Measurements from ENCODE around the gene PIF1.
A peak's percentile ranks its signal among the peaks of the same experiment; 100 is the strongest.

Gene PIF1

DNA sequence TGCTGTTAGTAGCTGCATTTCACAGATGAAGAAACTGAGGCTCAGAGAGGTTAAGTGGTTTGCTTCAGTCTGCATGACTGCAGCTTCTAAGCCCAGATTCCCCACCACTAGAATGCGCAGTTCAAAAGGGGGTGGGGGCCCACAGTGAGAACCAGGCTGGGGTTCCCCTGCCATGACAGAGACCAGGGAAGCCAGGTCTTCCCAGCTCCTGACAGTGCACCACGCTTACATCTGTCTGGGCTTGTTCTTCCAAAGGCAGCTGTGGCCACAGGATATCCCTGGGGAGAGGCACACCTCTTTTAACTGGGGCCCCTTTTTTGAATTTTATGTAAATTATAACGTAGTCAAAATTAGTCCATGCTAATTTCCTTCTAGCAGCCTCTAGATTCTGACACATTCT is 21.6 kb upstream of the PIF1 start:
- WGBS = 91% methylated on average over 2 of the region's 3 CpGs
- Histone ChIP-seq H3K27ac (ENCODE audit: low read depth, low read length) (no peak overlapping the region), H3K4me1 (ENCODE audit: insufficient read depth, low read length) (peaks cover 32% of the 10 kb centered on the region), H3K9ac (ENCODE audit: low read depth, low read length) (no peak overlapping the region), H3K27me3 (ENCODE audit: insufficient read depth, low read length) (no peaks in the 10 kb centered on the region), H3K9me3 (ENCODE audit: insufficient read depth, low read depth, low read length) (no peaks in the 10 kb centered on the region), H3K4me3 (ENCODE audit: low read length) (no peak overlapping the region), H3K36me3 (ENCODE audit: insufficient read depth, low read length) (peaks cover 35% of the 10 kb centered on the region)

DNA sequence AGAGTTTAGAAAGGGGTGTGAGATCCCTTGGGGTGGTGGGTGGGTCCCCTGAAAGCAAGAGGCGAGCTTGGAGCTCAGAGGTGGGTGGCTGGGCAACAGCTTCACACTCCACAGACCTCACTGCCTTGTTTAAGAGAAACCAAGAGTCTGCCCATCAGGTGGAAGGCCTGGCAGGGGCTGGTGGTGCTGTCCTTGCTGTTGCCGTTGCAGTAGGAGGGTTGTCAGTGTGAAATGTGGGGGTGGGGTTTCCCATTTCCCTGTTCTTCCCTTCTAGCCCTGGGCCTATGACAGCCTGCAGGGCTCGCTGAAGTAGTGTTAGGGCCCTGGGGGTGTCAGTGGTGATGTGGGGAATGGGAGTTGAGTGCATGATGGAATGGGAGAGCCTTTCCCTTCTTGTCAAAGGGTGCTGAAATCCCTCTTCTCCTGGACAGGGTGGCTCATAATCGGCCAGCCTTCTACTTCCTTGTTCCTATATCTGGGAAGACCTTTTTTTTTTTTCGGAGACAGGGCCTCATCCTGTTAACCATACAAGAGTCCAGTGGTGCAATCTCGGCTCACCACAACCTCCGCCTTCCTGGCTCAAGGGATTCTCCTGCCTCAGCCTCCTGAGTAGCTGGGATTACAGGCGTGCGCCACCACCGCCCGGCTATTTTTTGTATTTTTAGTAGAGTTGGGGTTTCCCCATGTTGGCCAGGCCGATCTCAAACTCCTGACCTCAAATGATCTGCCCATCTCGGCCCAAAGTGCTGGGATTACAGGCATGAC is 20.6 kb upstream of the PIF1 start:
- H3K9me3 ChIP-seq (ENCODE audit: insufficient read depth, low read depth, low read length) = no peaks in the 10 kb centered on the region
- peaks cover 33% of the 10 kb centered on the region for H3K36me3 ChIP-seq (ENCODE audit: insufficient read depth, low read length)
- peaks cover 22% of the 10 kb centered on the region for H3K4me1 ChIP-seq (ENCODE audit: insufficient read depth, low read length)
- H3K9ac ChIP-seq (ENCODE audit: low read depth, low read length) = no peak overlapping the region
- no peak overlapping the region for H3K4me3 ChIP-seq (ENCODE audit: low read length)
- no peak overlapping the region for H3K27ac ChIP-seq (ENCODE audit: low read depth, low read length)
- 87% methylated on average over 13 of the region's 13 CpGs for WGBS
- H3K27me3 ChIP-seq (ENCODE audit: insufficient read depth, low read length) = no peaks in the 10 kb centered on the region

DNA sequence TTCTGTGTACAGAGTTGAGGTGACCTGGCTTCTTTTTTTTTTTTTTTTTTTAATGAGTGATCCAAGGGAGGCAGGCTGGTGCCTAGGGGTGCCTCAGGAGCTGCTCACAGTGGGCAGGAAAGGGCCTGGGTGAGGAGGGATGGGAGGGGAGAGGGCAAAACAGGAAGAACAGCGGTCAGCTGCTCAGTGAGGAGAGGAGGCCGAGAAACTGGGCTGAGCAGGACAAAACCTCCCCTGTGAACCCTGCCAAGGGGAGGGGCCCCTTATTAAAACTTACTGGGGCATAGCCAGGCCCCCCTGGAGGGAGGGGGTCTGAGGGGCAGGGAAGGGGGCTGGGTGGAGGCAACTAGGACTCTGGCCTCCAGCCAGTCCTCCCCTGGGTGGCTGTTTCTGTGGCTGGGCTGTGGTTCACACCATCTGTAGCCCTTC is 19.8 kb upstream of the PIF1 start:
- peaks cover 21% of the 10 kb centered on the region; the same call in 1 of the 2 replicates for H3K4me1 ChIP-seq (ENCODE audit: insufficient read depth, low read length)
- no peak overlapping the region for H3K4me3 ChIP-seq (ENCODE audit: low read length)
- no peak overlapping the region for H3K27ac ChIP-seq (ENCODE audit: low read depth, low read length)
- no peak overlapping the region for H3K9ac ChIP-seq (ENCODE audit: low read depth, low read length)
- no peaks in the 10 kb centered on the region for H3K9me3 ChIP-seq (ENCODE audit: insufficient read depth, low read depth, low read length)
- H3K27me3 ChIP-seq (ENCODE audit: insufficient read depth, low read length) = no peaks in the 10 kb centered on the region
- 72% methylated on average over 2 of the region's 2 CpGs for WGBS
- peaks cover 28% of the 10 kb centered on the region for H3K36me3 ChIP-seq (ENCODE audit: insufficient read depth, low read length)

DNA sequence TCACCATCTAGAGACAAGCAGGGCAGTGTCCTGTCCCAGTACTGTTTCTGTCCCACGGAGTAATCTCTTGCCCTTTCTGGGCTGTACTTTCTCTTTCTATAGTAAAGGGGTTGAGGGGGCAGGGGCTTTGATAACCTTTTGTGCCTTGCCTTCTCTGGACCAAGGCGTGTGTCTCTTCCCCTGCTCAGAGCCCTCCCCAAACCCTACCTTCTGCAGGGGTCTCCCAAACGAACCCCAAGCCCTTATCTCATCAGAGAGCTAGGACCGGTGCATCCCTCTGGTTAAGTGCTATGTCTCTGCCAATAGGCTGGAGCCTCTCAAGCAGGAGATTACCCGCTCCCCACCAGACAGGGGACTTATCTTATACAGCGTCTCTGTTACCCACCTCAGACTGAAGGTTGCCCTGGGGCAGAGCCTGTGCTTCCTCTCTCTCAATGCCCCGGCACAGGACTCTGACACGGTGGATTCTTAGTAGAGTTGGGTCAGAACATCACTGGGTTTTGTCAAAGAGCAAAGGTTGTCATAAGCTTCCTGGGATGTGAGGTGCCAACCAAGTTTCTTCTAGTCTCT is 19.2 kb upstream of the PIF1 start:
- no peak overlapping the region for H3K4me3 ChIP-seq (ENCODE audit: low read length)
- H3K4me1 ChIP-seq (ENCODE audit: insufficient read depth, low read length) = peaks cover 21% of the 10 kb centered on the region; the same call in 1 of the 2 replicates
- H3K36me3 ChIP-seq (ENCODE audit: insufficient read depth, low read length) = peaks cover 22% of the 10 kb centered on the region
- WGBS = 78% methylated on average over 7 of the region's 8 CpGs
- no peaks in the 10 kb centered on the region for H3K27me3 ChIP-seq (ENCODE audit: insufficient read depth, low read length)
- no peak overlapping the region for H3K9ac ChIP-seq (ENCODE audit: low read depth, low read length)
- H3K9me3 ChIP-seq (ENCODE audit: insufficient read depth, low read depth, low read length) = no peaks in the 10 kb centered on the region
- H3K27ac ChIP-seq (ENCODE audit: low read depth, low read length) = no peak overlapping the region

DNA sequence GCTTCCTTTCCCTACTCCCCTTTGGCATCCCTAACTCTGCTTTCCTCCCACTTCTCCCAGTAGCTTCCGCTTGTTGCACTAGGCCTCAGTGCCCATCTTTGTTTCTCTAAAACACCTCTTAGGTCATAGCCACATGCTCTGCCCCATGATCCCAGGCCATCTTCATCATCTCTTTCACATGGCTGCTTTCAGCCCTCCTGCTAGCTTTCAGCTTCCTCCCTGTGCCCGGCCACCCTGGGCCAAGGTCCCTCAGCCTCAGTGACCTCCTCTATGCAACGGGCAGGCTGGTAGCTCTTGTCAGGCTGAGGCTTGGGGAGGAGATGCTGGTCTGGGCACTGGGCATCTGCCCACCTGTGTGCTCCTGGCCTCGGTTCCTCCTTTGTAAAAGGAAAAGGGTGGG is 18.5 kb upstream of the PIF1 start:
- H3K27me3 ChIP-seq (ENCODE audit: insufficient read depth, low read length) = no peaks in the 10 kb centered on the region

DNA sequence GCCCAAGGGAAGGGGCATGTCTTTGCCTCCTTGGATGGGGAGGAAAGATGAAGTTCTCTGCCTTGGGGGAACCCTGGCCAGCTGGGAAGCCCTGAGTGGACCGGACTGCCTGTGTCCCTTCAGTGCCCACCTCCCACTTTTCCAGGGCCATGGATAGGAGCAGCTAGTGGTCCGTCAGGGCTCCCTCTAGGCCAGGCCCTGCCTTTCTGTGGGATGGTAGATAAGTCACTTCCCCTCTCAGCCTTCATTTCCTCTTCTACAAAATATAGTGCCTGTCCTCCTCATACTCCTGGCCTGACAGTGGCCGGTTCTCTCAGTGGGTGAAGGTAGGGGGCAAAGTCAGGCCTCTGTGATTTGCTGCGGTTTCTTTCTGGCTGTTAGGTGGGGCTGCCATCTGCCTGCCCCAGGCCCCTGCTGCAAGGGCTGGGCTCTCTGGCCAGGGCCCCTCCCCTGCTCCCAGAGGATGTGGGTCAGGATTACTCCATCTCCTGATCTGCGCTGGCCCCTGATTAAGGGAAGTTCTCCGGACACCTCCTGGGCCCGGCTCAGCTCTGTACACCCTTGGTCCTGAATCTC is 17.6 kb upstream of the PIF1 start:
- Histone ChIP-seq H3K4me3 (ENCODE audit: low read length) (peak overlapping the region; percentile 75), H3K36me3 (ENCODE audit: insufficient read depth, low read length) (peaks cover 12% of the 10 kb centered on the region; the same call in 1 of the 2 replicates), H3K27ac (ENCODE audit: low read depth, low read length) (no peak overlapping the region), H3K27me3 (ENCODE audit: insufficient read depth, low read length) (no peaks in the 10 kb centered on the region), H3K4me1 (ENCODE audit: insufficient read depth, low read length) (peaks cover 21% of the 10 kb centered on the region; the same call in 1 of the 2 replicates), H3K9ac (ENCODE audit: low read depth, low read length) (peak overlapping the region; percentile 72; the same call in 1 of the 2 replicates), H3K9me3 (ENCODE audit: insufficient read depth, low read depth, low read length) (no peaks in the 10 kb centered on the region)
- 58% methylated on average over 6 of the region's 7 CpGs for WGBS

More for the DNA sequence above, 18.5 kb upstream of the PIF1 start:
- no peak overlapping the region for H3K9ac ChIP-seq (ENCODE audit: low read depth, low read length)
- no peak overlapping the region for H3K27ac ChIP-seq (ENCODE audit: low read depth, low read length)
- H3K4me1 ChIP-seq (ENCODE audit: insufficient read depth, low read length) = peaks cover 21% of the 10 kb centered on the region; the same call in 1 of the 2 replicates
- H3K36me3 ChIP-seq (ENCODE audit: insufficient read depth, low read length) = peaks cover 20% of the 10 kb centered on the region
- 93% methylated on average over 4 of the region's 4 CpGs for WGBS
- H3K9me3 ChIP-seq (ENCODE audit: insufficient read depth, low read depth, low read length) = no peaks in the 10 kb centered on the region
- H3K4me3 ChIP-seq (ENCODE audit: low read length) = no peak overlapping the region

DNA sequence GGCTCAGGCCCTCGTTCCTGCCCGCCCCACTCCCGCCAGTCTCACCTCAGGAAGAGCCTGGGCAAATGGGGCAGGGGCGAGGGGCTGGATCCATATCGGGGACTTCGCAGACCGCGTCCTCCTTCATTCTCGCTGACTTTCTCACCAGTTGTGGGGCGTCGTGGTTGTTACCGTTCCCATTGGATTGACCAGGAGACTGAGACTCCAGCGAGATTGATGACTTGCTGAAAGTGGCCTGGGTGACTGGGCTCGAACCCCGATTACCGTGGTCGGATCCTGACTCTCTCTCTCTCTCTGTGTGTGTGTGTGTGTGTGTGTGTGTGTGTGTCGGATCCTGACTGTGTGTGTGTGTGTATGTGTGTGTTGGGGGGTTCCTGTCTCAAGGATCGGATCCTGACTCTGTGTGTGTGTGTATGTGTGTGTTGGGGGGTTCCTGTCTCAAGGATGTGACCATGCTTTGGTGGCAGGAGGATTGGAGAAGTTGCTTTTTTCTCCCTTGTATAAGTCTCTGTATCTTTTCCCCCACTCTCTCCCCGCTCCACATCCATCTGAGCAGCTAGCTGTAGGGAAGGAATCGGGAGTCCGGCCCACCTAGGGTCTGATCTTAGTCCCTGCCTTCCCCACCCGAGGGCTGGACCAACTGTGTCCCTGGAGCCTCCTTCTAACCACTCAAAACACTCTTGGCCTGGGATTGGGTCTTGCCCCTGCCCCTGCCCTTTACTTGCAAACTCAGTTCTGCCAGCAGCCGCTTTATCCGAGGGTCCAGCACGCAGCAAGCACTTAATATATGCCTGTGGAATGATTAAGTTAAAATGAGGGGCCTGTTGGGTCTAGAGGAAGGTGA is 16.9 kb upstream of the PIF1 start:
- no peaks in the 10 kb centered on the region for H3K9me3 ChIP-seq (ENCODE audit: insufficient read depth, low read depth, low read length)
- peak overlapping the region; percentile 75 for H3K4me3 ChIP-seq (ENCODE audit: low read length)
- H3K9ac ChIP-seq (ENCODE audit: low read depth, low read length) = peak overlapping the region; percentile 72
- WGBS = 7% methylated on average over 26 of the region's 26 CpGs
- H3K36me3 ChIP-seq (ENCODE audit: insufficient read depth, low read length) = peaks cover 6% of the 10 kb centered on the region; the same call in 1 of the 2 replicates
- H3K4me1 ChIP-seq (ENCODE audit: insufficient read depth, low read length) = peaks cover 21% of the 10 kb centered on the region; the same call in 1 of the 2 replicates
- no peaks in the 10 kb centered on the region for H3K27me3 ChIP-seq (ENCODE audit: insufficient read depth, low read length)
- H3K27ac ChIP-seq (ENCODE audit: low read depth, low read length) = peak overlapping the region; percentile 60

DNA sequence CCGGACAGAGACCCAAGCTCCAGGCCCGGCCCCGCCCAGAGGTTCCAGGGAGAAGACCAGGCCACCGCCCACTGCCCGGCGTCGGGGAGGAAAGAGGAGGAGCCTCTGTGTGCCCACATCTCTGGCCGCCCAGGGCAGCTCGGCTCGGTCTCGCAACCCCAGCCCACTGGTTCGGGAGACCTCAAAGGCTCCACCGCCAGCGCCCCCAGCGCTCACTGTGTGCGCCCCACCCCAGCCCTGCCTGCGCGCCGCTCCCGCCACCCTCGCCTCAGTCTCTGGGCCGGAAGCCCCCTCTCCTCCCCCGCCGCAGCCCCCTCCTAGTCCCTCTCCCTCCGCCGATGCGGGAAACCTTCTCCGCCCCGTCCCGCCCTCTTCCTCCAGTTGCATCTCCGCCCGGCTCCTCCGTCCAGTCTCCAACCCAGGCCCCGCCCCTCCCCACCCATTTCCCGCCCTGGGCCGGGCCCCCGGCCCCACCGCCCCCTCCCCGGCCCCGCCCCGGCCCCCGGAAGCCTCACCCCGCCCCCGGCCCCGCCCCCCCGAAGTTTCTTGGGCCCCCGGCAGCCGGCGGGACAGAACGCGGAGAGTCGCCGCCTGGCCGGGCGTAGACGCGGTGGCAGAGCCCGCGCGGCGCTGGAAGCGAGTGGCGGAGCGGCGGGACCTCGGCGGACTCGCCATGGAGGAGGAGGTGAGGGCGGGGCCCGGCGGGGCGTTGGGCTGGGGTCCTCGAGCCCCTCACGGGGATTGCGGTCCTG is 16.1 kb upstream of the PIF1 start, which contains the start of gene PLEKHO2:
Gene PLEKHO2, plus strand, starts transcription at position 572 of the 752 bp plus-strand sequence. Its CDS starts 102 bp downstream, at position 674.
- Histone ChIP-seq H3K9ac (ENCODE audit: low read depth, low read length) (peak within 1 kb of the TSS; percentile 72), H3K9me3 (ENCODE audit: insufficient read depth, low read depth, low read length) (no peaks in the 10 kb centered on the region), H3K4me3 (ENCODE audit: low read length) (peak within 1 kb of the TSS; percentile 75), H3K27me3 (ENCODE audit: insufficient read depth, low read length) (no peaks in the 10 kb centered on the region), H3K36me3 (ENCODE audit: insufficient read depth, low read length) (0 out of 2 replicates have a peak, but pooled peaks cover under 1% of the 10 kb centered on the region), H3K4me1 (ENCODE audit: insufficient read depth, low read length) (peaks cover 21% of the 10 kb centered on the region; the same call in 1 of the 2 replicates), H3K27ac (ENCODE audit: low read depth, low read length) (peak within 1 kb of the TSS; percentile 92)
- under 1% methylated on average over 67 of the region's 75 CpGs for WGBS

DNA sequence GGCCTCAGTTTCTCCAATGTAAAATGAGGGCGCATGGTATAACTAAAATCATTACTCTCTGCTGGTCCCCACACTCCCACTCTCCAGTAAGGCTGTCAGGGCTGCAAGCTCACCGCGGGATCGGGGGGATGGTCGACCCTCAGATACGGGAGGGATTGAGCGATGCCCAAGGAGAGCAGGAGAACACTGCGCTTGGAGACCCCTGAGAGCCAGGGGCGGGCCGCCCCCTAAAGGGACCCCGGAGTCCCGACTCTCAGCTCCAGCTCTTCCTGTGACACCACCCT is 15.6 kb upstream of the PIF1 start:
- peaks cover 25% of the 10 kb centered on the region for H3K4me1 ChIP-seq (ENCODE audit: insufficient read depth, low read length)
- 2% methylated on average over 12 of the region's 12 CpGs for WGBS
- peak overlapping the region; percentile 92; the same call in 1 of the 2 replicates for H3K27ac ChIP-seq (ENCODE audit: low read depth, low read length)
- no peaks in the 10 kb centered on the region for H3K27me3 ChIP-seq (ENCODE audit: insufficient read depth, low read length)
- peak overlapping the region; percentile 68 for H3K4me3 ChIP-seq (ENCODE audit: low read length)
- H3K36me3 ChIP-seq (ENCODE audit: insufficient read depth, low read length) = no peaks in the 10 kb centered on the region
- H3K9me3 ChIP-seq (ENCODE audit: insufficient read depth, low read depth, low read length) = no peaks in the 10 kb centered on the region
- peak overlapping the region; percentile 71 for H3K9ac ChIP-seq (ENCODE audit: low read depth, low read length)

DNA sequence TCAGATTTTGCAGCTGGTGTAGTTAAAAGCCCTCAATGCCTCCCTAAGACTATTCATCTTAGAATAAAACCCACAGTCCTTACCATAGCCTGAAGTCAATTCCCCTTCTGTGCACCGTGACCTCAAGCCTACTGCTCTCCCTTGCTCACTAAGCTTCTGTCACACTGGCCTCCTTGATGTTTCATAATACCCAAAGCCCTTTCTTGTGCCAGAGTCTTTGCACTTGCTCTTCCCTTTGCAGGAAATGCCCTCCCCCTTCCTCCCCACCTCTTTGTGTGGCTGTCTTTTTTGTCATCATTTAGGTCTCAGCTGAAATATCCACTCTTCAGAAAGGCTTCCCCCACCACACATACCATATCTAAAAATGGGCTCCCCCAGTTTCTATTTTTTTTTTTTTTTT is 12.1 kb upstream of the PIF1 start:
- no peaks in the 10 kb centered on the region for H3K27me3 ChIP-seq (ENCODE audit: insufficient read depth, low read length)
- H3K36me3 ChIP-seq (ENCODE audit: insufficient read depth, low read length) = no peaks in the 10 kb centered on the region
- no peak overlapping the region for H3K4me3 ChIP-seq (ENCODE audit: low read length)
- no peaks in the 10 kb centered on the region for H3K9me3 ChIP-seq (ENCODE audit: insufficient read depth, low read depth, low read length)
- H3K9ac ChIP-seq (ENCODE audit: low read depth, low read length) = no peak overlapping the region
- H3K27ac ChIP-seq (ENCODE audit: low read depth, low read length) = no peak overlapping the region
- 100% methylated on average over 1 of the region's 1 CpG for WGBS
- peaks cover 11% of the 10 kb centered on the region for H3K4me1 ChIP-seq (ENCODE audit: insufficient read depth, low read length)
